ENCODE results near the gene MEGF9.

MEGF9 gene

DNA sequence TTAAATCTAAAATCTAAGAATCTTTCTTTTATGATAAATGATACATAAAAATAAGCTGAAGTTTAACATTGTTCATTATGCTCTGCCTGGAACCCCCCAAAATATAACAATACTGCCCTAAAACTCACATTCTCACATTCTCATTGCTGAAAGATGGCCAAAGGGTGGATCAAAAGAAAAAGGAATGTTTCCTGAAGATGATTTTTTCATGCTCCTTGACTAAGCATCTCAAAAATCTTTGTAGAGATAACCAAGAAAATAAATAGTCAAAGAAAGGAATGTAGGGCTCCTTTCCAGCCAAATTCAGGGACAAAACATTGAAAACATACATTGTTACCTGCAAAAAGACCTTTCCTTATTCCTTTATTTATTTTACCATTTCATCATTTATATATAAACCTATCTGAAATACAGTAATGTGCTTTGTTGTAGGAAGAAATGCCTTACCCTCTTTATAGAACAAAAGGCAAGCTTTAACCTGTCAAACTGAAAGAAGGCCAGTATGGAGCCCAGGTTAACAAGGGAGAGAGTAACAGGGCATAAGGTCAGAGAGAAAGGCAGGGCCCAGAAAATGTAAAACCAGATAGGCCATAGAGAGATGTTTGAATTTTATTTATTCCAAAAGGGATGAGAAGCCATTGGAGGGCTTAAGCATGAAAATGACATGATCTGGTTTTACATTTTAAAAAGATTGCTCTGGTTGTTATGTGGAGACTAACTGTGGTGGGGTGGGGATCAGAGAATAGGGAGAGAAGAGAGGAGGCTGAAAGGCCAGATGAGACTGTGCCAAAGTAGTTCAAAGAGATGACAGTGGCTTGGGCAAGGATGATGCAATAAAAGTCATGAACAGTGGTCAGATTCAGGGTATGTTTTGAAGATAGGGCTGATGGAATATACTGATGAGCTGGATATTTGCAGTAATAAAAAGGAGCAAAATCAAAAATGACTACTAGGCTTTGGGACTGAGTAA is 97.0 kb downstream of the MEGF9 start:
- Histone ChIP-seq H3K9me2 (ENCODE audit: low read depth, low read length) (no peaks in the 10 kb centered on the region), H4K20me1 (ENCODE audit: insufficient read depth, low read length) (no peaks in the 10 kb centered on the region), H3K27ac (ENCODE audit: low read depth, low read length, poor library complexity, severe bottlenecking) (no peak overlapping the region), H3K4me1 (ENCODE audit: insufficient read depth, low read length, severe bottlenecking) (no peaks in the 10 kb centered on the region), H3K27me3 (ENCODE audit: insufficient read depth, low read length) (no peaks in the 10 kb centered on the region), H3F3A (ENCODE audit: insufficient read depth, low read length) (no peaks in the 10 kb centered on the region), H3K36me3 (ENCODE audit: insufficient read depth, low read length) (no peaks in the 10 kb centered on the region; the same call in 1 of the 2 replicates), H3K79me2 (ENCODE audit: insufficient read depth, low read length) (no peaks in the 10 kb centered on the region), H3K9me3 (ENCODE audit: low read length) (no peaks in the 10 kb centered on the region), H3K4me3 (ENCODE audit: low read depth, low read length, poor library complexity, severe bottlenecking) (no peak overlapping the region), H2AFZ (ENCODE audit: low read length) (no peak overlapping the region), H3K4me2 (ENCODE audit: low read length) (no peak overlapping the region), H3K9ac (ENCODE audit: low read length) (no peak overlapping the region)
- TF ChIP-seq CTCF (IDR thresholded peaks at IDR 0.05; ENCODE audit: low read length) (no peak), EZH2 (IDR thresholded peaks at IDR 0.05; ENCODE audit: borderline replicate concordance, low read length) (no peak)

DNA sequence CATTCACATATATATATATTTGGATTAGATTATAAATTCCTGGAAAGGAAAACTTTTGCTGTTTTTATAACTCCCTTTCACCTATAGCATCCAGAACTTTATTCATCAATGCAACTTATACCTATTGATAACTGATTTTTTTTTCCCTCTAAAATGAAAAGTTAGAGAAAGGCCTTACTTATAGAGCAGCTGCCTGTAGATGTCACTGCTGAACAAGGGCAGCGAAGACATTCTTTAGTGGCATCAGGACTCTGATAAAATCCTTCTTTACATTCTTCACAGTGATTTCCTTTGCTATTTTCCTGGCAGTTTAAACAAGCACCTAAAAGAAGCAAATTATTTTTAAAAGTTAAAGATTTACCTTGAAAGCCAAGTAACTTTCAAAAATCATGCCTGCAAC is 102.1 kb downstream of the MEGF9 start:
- Histone ChIP-seq H3K9me3 (ENCODE audit: low read length) (no peaks in the 10 kb centered on the region), H4K20me1 (ENCODE audit: insufficient read depth, low read length) (no peaks in the 10 kb centered on the region), H3K79me2 (ENCODE audit: insufficient read depth, low read length) (no peaks in the 10 kb centered on the region), H3K9ac (ENCODE audit: low read length) (no peak overlapping the region), H3K27me3 (ENCODE audit: insufficient read depth, low read length) (no peaks in the 10 kb centered on the region), H3F3A (ENCODE audit: insufficient read depth, low read length) (no peaks in the 10 kb centered on the region), H3K4me1 (ENCODE audit: insufficient read depth, low read length, severe bottlenecking) (no peaks in the 10 kb centered on the region), H3K4me2 (ENCODE audit: low read length) (no peak overlapping the region), H3K4me3 (ENCODE audit: low read depth, low read length, poor library complexity, severe bottlenecking) (no peak overlapping the region), H3K36me3 (ENCODE audit: insufficient read depth, low read length) (peaks cover 12% of the 10 kb centered on the region; the same call in 1 of the 2 replicates), H3K27ac (ENCODE audit: low read depth, low read length, poor library complexity, severe bottlenecking) (no peak overlapping the region), H2AFZ (ENCODE audit: low read length) (no peak overlapping the region), H3K9me2 (ENCODE audit: low read depth, low read length) (no peaks in the 10 kb centered on the region)
- TF ChIP-seq EZH2 (IDR thresholded peaks at IDR 0.05; ENCODE audit: borderline replicate concordance, low read length) = no peak
- peak; percentile 22; the same call in 1 of the 2 replicates for TF ChIP-seq CTCF (IDR thresholded peaks at IDR 0.05; ENCODE audit: low read length)

GRCh38 chr9:120611690-120612068 is 102.6 kb downstream of the MEGF9 start:
- H3K9me3 ChIP-seq (ENCODE audit: low read length) = no peaks in the 10 kb centered on the region
- no peak overlapping the region for H3K4me3 ChIP-seq (ENCODE audit: low read depth, low read length, poor library complexity, severe bottlenecking)
- peaks cover 12% of the 10 kb centered on the region; the same call in 1 of the 2 replicates for H3K36me3 ChIP-seq (ENCODE audit: insufficient read depth, low read length)
- TF ChIP-seq CTCF (IDR thresholded peaks at IDR 0.05; ENCODE audit: low read length) = no peak
- no peak for TF ChIP-seq EZH2 (IDR thresholded peaks at IDR 0.05; ENCODE audit: borderline replicate concordance, low read length)
- H3K9ac ChIP-seq (ENCODE audit: low read length) = no peak overlapping the region
- H4K20me1 ChIP-seq (ENCODE audit: insufficient read depth, low read length) = no peaks in the 10 kb centered on the region
- no peaks in the 10 kb centered on the region for H3F3A ChIP-seq (ENCODE audit: insufficient read depth, low read length)
- H2AFZ ChIP-seq (ENCODE audit: low read length) = no peak overlapping the region
- no peaks in the 10 kb centered on the region for H3K79me2 ChIP-seq (ENCODE audit: insufficient read depth, low read length)
- no peak overlapping the region for H3K27ac ChIP-seq (ENCODE audit: low read depth, low read length, poor library complexity, severe bottlenecking)
- H3K4me1 ChIP-seq (ENCODE audit: insufficient read depth, low read length, severe bottlenecking) = no peaks in the 10 kb centered on the region
- no peaks in the 10 kb centered on the region for H3K27me3 ChIP-seq (ENCODE audit: insufficient read depth, low read length)
- H3K9me2 ChIP-seq (ENCODE audit: low read depth, low read length) = no peaks in the 10 kb centered on the region
- no peak overlapping the region for H3K4me2 ChIP-seq (ENCODE audit: low read length)

Measured in OCI-LY1 (cell line).